Hematopoietic multipotent progenitor cell (in vitro differentiated cells): ENCODE measurements around the gene PIK3C3. TPM values are rescaled to one million over a fixed set of nuclear protein-coding genes. Genes with fewer than 3 reads are reported as not detected.
"Not testable (repeated sequence)": the region's sequence is repeated elsewhere in the genome, so short reads cannot be mapped to it uniquely, and the experiment has no call there.

ENCODE experiments used
- DNase-seq, 3 donors: peaks; one replicate each; pipeline ENCODE4 v3.0.0-alpha.2; 2011 to 2015; ENCODE audit warnings: low read depth in 2 of 3, low spot score in 2 of 3
- total RNA-seq: library from RNA; depleted of rRNA; stranded (reverse); fragments of >200 nt; gene quantifications from one replicate; pipeline ENCODE4 v1.2.3, GENCODE V29; 2012

Gene PIK3C3
- total RNA-seq, 1 donor = 14.8 TPM

DNA sequence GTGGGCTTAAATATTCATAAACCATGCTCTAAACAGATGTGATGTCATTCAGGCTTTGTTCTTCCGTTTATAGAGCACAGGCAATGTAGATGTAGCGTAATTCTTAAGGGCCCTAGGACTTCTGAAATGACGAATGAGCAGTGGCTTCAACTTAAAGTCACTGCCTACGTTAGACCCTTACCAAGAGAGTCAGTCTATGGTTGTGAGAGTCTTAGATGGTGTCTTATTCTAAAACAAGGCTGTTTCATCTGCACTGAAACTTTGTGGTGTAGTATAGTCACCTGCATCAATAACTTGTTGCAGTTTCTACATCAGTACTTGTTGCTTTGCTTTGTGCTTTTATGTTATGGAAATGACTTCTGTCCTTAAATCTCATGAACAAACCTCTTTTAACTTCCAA lies 56.0 kb downstream of the PIK3C3 start:
- DNase-seq = no peak

DNA sequence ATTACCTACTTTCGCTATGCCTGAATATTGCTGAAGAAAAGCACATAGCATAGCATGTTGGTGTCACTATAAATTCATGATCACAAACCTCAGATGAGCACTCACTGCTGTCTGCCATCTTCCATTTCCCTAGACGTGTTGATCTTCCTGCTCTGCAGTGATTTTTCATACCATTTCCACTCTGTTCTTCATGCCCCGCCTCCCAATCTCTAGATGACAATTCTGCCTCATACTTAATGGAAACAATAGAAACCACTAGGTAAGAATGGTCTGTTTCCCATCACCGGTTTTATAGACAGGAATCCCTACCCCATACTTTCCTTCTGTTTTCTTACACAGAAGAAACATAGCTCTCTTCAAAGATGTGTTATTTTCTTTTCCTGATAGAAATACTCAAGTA lies 63.8 kb downstream of the PIK3C3 start:
- no peak for DNase-seq

DNA sequence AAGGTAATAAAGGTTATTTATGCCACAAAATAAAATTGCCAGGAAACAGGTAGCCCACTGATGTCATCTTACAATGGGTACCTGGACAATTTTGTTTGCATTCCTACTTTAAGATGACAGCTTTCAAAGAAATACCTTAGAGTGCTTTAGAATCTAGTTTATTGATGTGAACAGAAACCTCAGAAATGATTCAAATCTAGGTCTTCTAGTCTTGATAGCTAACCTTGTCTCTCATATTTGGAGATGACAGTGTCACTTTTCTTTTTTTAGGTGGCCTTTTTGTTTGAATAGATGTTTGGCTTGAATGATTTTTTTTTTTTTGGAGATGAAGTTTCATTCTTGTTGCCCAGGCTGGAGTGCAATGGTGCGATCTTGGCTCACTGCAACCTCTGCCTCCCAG lies 69.1 kb downstream of the PIK3C3 start:
- no peak for DNase-seq

DNA sequence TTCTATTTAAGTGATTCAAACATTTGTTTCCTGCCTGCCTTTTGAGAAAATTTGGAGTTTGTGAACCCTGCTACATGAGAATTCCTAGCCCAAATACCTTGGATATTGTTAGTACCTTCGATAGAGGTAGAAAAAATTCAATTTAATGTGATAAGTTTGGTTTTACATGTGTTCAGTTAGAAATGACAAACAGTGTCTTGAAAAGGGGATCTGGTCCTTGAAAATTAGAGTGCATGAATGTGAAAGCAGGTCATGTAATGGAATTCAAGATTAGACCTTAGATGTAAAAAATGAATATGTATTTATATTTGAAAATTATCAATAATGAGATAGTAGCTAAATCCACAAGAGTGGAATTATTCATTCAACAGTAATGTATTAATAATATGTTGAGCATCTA lies 70.5 kb downstream of the PIK3C3 start:
- no peak for DNase-seq

DNA sequence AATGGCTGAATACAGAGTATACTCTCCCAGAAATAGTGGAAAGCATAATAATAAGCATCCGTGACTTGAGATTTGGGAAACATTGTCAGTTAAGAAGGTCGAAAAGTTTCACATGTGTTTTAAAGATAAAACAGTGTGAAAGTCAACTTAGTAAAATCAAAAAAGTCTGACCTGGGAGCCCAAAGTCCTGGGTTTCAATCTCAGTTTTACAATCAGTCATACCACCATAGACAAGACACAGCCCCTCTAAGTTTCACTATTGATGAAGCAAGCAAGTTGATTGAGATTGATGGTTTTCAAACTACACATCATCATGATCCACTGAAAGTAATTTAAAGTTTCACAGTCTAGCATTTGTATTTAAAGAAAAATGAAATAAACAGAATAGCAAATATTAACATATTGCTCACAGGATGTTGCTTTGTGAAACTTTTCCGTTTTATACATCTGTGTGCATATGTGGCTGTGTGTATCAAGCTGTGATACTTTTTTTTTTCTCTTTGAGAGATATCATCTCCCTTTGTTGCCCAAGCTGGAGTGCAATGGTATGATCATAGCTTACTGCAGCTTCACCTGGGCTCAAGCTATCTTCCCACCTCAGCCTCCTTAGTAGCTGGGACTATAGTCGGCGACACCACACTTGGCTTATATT lies 71.1 kb downstream of the PIK3C3 start:
- DNase-seq = no peak

DNA sequence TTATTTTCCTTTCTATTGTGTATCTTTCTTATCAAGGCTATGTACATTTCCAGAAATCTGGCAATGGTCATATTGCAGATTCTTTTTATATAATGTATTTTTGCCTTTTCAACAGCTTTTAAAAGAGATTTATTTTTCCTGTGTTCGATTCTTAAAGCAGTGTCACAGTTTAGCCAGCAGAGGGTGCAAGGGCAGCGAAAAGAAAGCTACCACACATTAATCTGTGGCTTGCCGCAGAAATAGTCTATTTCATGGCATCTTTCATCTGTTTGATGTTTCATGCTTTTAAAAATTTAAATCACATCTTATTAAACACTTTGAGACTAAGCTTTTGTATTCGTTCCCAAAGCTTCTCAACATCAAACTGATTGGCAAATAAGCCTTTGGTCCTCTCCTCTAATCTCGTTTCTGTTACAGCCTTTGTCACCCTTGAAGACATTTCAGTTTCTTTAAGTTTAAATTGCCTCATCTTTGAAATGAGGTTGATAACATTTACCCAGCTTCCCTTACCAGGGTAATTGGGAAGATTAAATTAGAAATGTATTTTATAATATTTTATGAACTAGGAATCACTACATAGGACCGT lies 73.3 kb downstream of the PIK3C3 start:
- peak; percentile 5 to 59 (median 18) for DNase-seq

DNA sequence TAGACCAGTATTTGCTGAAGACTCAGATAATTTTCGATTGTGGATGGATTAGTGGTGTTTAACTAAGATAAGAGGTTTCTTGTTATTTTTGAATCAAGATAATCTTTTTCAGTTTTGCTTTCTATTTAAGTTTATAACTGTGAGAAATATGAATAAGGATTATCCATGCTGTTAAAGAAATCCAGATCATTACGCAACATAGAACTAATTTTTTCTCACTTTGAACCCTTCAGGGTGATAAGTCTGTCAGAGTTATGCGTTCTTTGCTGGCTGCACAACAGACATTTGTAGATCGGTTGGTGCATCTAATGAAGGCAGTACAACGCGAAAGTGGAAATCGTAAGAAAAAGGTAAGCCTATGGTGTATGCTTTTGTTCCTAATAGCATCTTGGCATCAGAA lies 74.1 kb downstream of the PIK3C3 start:
- DNase-seq = no peak

DNA sequence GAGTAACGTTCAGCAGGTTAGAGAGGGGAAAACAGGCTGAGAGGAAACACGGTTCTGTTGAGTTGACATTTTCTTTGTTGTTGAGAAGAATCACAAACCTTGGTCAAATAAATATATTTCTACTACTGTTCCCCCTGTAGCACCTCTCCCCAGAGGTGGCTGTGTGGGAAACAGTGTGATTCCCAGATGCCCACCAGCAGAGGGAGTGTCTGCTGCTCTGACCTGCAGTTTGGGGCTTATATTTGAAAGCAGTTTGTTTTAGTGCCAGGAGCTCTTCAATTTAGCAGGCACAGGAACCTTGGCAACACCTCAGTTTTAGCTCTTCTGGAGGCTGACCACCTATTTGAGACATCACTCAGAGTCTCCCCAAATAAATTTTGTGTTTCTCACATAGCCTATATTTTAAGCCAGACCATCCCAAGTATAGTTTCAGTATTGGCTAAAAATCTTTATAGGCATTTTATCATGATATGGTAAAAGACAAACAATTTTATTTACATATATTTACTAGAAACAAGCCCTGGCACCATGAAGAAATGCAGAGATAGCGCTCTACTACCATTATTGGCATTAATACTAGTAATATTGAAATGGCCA lies 75.7 kb downstream of the PIK3C3 start:
- peak in 2 of 3 donors; percentile 29 to 37 for DNase-seq

DNA sequence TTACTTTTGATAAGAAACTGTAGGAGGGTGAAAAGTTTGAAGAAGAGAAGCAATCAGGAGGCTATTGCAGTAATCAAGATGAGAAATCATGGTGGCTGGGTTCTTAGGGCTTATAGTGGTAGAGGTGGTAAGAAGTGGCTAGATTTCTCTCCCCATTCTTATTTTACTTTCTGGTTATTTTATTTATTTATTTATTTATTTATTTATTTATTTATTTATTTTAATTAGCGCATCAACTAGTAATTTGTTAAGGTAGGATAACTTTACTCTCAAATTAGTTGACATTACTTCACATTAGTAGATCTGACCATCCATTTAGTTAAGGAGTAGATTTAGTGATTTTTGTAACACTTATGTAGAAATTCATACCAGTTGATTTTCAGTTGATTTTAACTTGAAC lies 77.4 kb downstream of the PIK3C3 start:
- no peak for DNase-seq

DNA sequence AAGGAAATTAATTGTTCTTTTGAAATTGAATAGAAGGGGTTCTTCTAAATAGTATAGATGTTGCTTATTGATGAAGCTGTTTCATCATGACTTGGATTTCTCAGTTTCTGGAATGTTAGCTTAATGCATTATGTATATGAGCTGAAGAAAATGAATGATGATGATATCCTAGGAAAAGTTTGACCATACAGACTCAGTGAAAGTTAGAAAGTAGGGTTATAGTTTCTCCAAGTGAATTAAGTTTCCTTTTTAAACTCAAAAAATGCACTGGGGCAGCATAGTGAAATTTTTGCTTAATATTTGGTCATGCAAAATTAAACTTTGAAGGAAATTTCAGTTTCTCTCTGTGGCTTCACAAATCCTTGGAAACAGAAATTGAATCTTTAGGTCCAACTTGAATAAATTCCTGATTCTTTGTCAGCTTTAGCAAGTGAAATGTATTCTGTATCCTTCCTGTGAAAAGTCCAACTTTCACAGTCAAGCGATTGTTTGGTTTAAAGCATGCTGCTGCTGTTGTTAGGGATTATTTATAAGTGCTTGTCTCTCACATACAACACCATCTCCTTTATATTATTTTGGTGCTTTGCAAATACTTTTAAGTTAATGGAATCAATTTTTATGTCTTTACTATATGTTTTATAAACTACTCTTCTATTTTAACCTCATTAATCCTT lies 78.2 kb downstream of the PIK3C3 start:
- no peak for DNase-seq

DNA sequence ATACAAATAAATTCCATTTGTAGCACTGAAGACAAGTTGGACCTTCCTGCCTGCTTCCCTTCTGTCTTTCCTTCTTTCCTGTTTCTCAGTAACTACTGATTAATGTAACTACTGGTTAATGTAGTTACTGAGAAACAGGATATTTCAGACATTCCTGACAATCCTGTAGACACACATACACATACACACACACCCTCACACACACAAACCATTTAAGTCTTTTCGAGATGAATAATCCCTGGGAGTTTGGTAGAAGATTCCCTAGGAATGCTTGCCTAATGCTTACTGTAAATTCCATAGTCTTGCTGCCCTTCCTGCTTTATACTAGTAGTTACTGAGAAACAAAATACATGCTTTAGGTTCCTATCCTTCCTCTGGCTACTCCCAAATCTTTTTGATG lies 83.9 kb downstream of the PIK3C3 start:
- no peak for DNase-seq

DNA sequence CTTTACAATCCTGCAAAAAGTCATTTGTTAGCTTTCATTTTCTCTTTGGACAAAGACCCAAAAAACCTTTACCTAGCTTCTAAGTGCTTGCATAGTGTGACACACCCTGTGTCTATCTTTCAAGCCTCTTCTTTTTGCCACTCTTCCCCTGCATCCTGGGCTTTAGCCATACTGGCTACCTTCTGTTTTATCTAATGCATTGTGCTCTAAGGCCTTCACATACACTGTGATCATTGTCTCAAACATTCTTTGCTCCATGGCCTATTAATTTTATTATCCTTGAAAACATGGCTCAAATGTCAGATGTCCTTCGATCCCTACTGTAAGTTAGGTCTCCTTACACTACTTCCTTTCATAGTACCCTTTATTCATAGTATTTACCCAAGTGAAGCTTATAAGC lies 84.4 kb downstream of the PIK3C3 start:
- no peak for DNase-seq

DNA sequence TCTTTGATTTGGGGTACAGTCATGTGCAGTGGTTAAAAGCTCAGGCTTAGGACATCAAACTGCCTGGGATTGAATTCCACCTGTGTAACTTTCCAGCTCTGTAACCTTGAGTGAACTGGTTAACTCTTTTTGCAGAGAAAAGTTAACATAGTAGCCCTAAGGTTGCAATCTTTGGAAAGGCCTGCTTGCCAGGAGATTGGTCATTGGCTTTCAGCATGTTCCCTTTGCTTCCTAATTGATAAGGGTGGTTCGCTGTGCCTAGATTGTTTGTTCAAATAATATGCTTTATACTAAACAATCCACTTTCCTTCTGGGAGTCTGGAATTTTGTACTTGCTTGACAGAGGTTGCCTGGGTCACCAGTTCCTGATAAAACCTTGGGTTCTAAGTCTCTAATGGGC lies 86.8 kb downstream of the PIK3C3 start:
- no peak for DNase-seq

DNA sequence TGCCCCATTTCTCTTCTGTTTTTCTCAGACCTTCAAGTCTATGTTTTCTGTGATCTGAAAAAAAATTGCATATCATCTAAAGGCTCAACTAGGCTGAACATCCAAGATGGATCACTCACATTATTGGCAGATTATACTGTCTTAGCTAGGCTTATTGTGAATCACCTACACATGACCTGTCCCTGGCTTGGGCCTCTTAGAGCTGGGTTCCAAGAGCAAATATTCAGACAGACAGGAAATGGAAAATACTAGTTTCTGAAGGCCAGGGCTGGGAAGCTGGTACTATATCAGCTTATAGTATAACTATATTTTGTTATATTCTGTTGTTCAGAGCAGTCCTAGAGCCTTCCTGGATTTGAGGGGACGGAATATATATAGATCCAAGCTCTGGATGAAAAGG lies 90.3 kb downstream of the PIK3C3 start:
- DNase-seq = no peak

DNA sequence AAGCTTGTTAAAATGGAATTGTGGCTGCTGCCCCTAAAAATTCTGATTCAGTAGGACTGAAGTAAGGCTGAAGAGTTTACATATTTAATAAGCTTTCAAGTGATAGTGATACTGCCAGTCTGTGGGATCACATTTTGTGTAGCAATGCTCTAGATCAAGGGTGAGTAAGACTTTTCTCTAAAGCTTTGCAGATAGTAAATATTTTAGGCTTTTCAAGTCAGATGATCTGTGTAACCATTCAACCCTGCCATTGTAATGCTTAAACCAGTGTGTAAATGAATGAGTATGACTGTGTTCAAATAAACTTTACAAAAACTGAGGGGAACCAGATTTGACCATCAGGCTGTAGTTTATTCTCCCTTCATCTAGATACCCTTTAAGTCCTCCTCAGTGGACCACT lies 92.7 kb downstream of the PIK3C3 start:
- DNase-seq = no peak

DNA sequence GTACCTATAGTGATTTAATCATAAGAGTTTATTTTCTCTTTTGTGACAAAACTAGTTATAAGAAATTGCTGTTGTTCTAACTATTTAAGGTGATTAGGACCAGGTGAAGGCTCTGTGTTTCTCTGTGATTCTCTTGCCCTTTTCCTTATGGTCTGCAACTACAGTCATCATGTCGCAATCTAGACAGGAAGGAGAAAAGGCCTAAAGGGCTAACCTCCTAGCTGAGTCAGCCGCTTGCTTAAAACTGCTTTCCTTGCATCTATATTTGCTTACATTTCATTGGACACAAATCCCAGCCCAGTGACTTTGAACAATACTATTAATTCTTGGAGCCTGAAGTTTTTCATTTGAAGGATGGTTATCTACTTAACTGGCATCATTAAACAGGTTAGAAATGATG lies 93.1 kb downstream of the PIK3C3 start:
- peak in 1 of 3 donors; percentile 4 for DNase-seq

DNA sequence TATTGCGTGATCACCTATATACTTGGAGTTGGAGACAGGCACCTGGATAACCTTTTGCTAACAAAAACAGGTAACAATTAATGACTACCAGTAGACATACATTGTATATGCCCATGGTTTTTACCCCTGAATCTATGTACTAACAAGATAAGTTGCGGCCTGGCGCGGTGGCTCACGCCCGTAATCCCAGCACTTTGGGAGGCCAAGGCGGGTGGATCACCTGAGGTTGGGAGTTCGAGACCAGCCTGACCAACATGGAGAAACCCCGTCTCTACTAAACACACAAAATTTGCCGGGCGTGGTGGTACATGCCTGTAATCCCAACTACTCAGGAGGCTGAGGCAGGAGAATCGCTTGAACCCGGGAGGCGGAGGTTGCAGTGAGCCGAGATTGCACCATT lies 94.5 kb downstream of the PIK3C3 start:
- not testable (repeated sequence) for DNase-seq

DNA sequence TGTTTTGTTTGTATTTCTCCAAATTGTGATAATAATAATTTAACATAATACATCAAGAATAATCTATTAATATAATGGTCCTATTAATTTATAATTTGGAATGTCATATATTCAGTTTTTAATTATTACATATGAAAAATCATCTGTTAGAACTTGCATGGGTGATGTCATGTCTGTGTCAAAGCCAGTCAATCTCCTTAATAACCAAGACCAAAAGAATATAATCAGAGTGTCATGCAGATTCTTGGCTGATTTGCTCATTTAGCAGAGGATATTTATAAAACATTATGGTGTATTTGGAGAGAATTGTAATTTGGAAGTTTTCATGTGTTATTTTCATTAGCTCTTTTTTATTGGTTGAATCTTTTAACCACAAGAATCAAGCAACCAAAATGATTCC lies 96.4 kb downstream of the PIK3C3 start:
- no peak for DNase-seq

DNA sequence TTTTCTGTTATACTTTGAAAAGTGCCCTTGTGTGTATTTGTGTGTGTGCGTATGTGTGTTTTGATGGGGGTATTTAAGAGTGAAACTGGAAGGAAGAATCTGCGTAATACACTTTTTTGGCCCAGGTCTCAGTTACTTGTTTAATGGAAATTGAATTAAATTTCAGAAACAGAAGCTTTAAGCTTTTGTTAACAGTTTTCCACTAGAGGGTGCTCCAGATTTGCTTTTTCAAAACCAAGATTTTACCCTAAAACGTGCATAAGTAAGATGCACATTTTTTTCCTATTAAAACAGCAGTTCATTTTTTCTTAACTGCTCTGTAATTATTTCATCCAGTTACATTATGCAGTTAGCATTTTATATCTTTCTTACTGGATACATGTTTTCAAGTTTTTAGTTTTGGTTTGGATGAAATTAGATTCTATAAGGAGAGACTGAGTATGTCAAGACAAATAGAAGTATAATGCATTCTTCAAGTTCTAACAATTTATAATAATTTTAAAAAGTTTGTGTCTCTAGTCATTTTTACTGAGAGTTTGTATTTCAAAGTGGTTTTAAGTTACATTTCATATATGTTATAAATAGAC lies 97.2 kb downstream of the PIK3C3 start:
- DNase-seq = peak in 2 of 3 donors; percentile 14 to 32

DNA sequence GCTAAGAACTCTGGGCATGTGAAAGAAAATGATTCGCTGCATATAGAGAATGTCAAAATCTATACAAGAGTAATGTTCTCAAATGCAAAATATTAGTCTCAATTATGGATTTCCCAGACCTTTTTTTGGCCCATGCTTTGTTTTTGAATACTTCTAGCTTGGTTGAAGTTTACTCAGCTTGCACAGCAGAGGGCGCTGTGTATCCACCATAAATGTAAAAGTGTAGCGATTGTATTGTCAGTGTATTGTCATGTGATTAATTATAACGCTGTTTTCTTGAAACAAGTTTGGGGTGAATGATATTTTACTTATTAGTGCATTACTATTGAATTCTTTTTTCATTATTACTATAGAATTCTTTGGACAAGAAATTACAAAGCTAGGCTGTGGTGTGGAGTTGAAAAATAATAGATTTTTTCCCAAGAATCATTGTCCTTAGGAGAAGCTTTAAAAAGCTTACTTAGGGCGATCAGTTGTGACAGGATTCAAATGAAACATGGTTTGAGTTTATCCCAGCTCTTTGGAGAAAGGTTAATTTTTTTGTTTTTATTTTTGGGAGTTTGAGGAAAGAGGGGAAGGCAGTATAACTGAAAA lies 98.3 kb downstream of the PIK3C3 start:
- peak; percentile 18 to 64 (median 59) for DNase-seq

DNA sequence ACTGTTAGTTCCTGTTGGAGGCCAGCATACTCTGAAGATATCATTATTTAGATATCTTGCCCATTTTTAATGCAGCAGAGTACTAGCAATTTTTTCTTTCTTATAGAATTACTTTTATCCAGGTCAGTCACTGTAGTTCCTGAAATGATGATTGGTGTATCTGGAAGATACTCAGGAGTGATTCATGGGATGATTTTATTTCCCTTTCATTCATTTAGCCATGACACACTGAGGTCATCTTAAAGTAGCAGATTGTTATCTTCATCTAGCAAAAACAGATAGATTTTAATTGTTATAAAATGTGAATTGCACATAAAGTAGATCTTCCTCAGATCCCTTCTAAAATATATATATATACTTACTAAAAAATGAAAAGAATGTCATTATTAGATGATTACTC lies 109.1 kb downstream of the PIK3C3 start:
- no peak for DNase-seq
